H9 (cell line): ENCODE measurements around the gene ERVK3-1. TPM values are rescaled to one million over a fixed set of nuclear protein-coding genes. Genes with fewer than 3 reads are reported as not detected.

Source experiments
- DNase-seq: peaks from one replicate; pipeline ENCODE4 v3.0.0-alpha.2; 2017
- H2AFZ ChIP-seq: one replicate; pipeline ENCODE4 v1.6.1; 2013; ENCODE audit warnings: mild to moderate bottlenecking, low read length, control low read depth, moderate library complexity
- H2AK5ac ChIP-seq: 2 replicates; pipeline ENCODE4 v1.6.1; 2013; ENCODE audit warnings: low read length, control low read depth, mixed read lengths; ENCODE audit not compliant: insufficient read length
- H2BK120ac ChIP-seq: one replicate; pipeline ENCODE4 v1.6.1; 2013; ENCODE audit warnings: low read depth, mild to moderate bottlenecking, low read length, control low read depth, inconsistent platforms; ENCODE audit not compliant: poor library complexity, severe bottlenecking
- H2BK12ac ChIP-seq: 2 replicates; pipeline ENCODE4 v1.6.1; 2013; ENCODE audit warnings: low read length, control low read depth, mixed read lengths, low read depth; ENCODE audit not compliant: insufficient read length
- H2BK15ac ChIP-seq: 2 replicates; pipeline ENCODE4 v1.6.1; 2013; ENCODE audit warnings: low read depth, low read length, control low read depth
- H2BK20ac ChIP-seq: one replicate; pipeline ENCODE4 v1.6.1; 2013; ENCODE audit warnings: low read depth, mild to moderate bottlenecking, low read length, control low read depth, inconsistent platforms; ENCODE audit not compliant: poor library complexity, severe bottlenecking
- H2BK5ac ChIP-seq: 2 replicates; pipeline ENCODE4 v1.6.1; 2013; ENCODE audit warnings: low read length, control low read depth, mixed read lengths; ENCODE audit not compliant: insufficient read length
- H3K14ac ChIP-seq: 2 replicates; pipeline ENCODE4 v1.6.1; 2013; ENCODE audit warnings: low read length, control low read depth; ENCODE audit not compliant: insufficient read depth
- H3K18ac ChIP-seq: 2 replicates; pipeline ENCODE4 v1.6.1; 2013; ENCODE audit warnings: low read depth, mild to moderate bottlenecking, mixed read lengths, low read length, control low read depth; ENCODE audit not compliant: insufficient read length
- H3K23ac ChIP-seq: 2 replicates; pipeline ENCODE4 v1.6.1; 2013; ENCODE audit warnings: low read length, control low read depth, mixed read lengths, low read depth; ENCODE audit not compliant: insufficient read length
- H3K23me2 ChIP-seq: 2 replicates; pipeline ENCODE4 v1.6.1; 2013; ENCODE audit warnings: low read depth, mild to moderate bottlenecking, mixed read lengths, low read length, control low read depth; ENCODE audit not compliant: insufficient read length, poor library complexity, severe bottlenecking
- H3K27ac ChIP-seq: 2 replicates; pipeline ENCODE4 v1.5.1; 2013; ENCODE audit warnings: low read length, control low read depth, mixed read lengths, low read depth; ENCODE audit not compliant: insufficient read length
- H3K27me3 ChIP-seq: 2 replicates; pipeline ENCODE4 v1.6.1; 2013; ENCODE audit warnings: low read length, control low read depth, inconsistent platforms; ENCODE audit not compliant: insufficient read depth
- H3K4ac ChIP-seq: 2 replicates; pipeline ENCODE4 v1.6.1; 2013; ENCODE audit warnings: low read depth, mild to moderate bottlenecking, control low read depth, inconsistent platforms, low read length, moderate library complexity
- H3K4me1 ChIP-seq: 2 replicates; pipeline ENCODE4 v1.6.1; 2013; ENCODE audit warnings: low read length, control low read depth, inconsistent platforms; ENCODE audit not compliant: insufficient read depth
- H3K4me2 ChIP-seq: 2 replicates; pipeline ENCODE4 v1.6.1; 2013; ENCODE audit warnings: low read length, control low read depth, mixed read lengths; ENCODE audit not compliant: insufficient read length, insufficient read depth
- H3K56ac ChIP-seq: 2 replicates; pipeline ENCODE4 v1.6.1; 2013; ENCODE audit warnings: low read depth, mild to moderate bottlenecking, mixed read lengths, low read length, control low read depth; ENCODE audit not compliant: insufficient read length
- H3K79me1 ChIP-seq: 2 replicates; pipeline ENCODE4 v1.6.1; 2013; ENCODE audit warnings: low read depth, mild to moderate bottlenecking, moderate library complexity, low read length, control low read depth, inconsistent platforms; ENCODE audit not compliant: insufficient read depth, poor library complexity, severe bottlenecking
- H3K79me2 ChIP-seq: 2 replicates; pipeline ENCODE4 v1.6.1; 2013; ENCODE audit warnings: low read length, control low read depth, inconsistent platforms; ENCODE audit not compliant: insufficient read depth
- H3K9ac ChIP-seq: 2 replicates; pipeline ENCODE4 v1.6.1; 2013; ENCODE audit warnings: low read length, control low read depth, mixed read lengths; ENCODE audit not compliant: insufficient read length; ENCODE audit errors: extremely low read depth
- H3K9me3 ChIP-seq: one replicate; pipeline ENCODE4 v1.6.1; 2013; ENCODE audit warnings: low read depth, low read length, inconsistent platforms; ENCODE audit not compliant: control insufficient read depth
- H3T11ph ChIP-seq: one replicate; pipeline ENCODE4 v1.6.1; 2013; ENCODE audit warnings: mild to moderate bottlenecking, low read length, control low read depth, inconsistent platforms
- H4K20me1 ChIP-seq: one replicate; pipeline ENCODE4 v1.6.1; 2013; ENCODE audit not compliant: control insufficient read depth, insufficient read length, insufficient read depth
- H4K5ac ChIP-seq: 2 replicates; pipeline ENCODE4 v1.6.1; 2013; ENCODE audit warnings: low read depth, mild to moderate bottlenecking, mixed read lengths, low read length, control low read depth; ENCODE audit not compliant: insufficient read length
- H4K8ac ChIP-seq: replicated peaks from 2 replicates; pipeline ENCODE4 v1.6.1; 2013; ENCODE audit warnings: low read length, control low read depth, mixed read lengths, low read depth; ENCODE audit not compliant: insufficient read length
- H4K91ac ChIP-seq: 2 replicates; pipeline ENCODE4 v1.6.1; 2013; ENCODE audit warnings: low read depth, mild to moderate bottlenecking, moderate library complexity, mixed read lengths, low read length, control low read depth; ENCODE audit not compliant: insufficient read length
- H3K27ac Mint-ChIP-seq, 3 experiments: 2 replicates in 2 of 3; 3 replicates in 1 of 3; pipeline ENCODE4 v1.8.0; 2020 to 2021; ENCODE audit warnings: mixed read lengths in 3 of 3, mild to moderate bottlenecking in 1 of 3, moderate library complexity in 1 of 3
- H3K27me3 Mint-ChIP-seq: 2 replicates; pipeline ENCODE4 v1.8.0; 2021; ENCODE audit warnings: low read depth, mild to moderate bottlenecking, moderate library complexity, mixed read lengths
- H3K36me3 Mint-ChIP-seq, 3 experiments: 2 replicates in 2 of 3; 3 replicates in 1 of 3; pipeline ENCODE4 v1.8.0; 2020 to 2021; ENCODE audit warnings: low read depth in 3 of 3, mixed read lengths in 3 of 3; ENCODE audit not compliant: insufficient read depth in 1 of 3
- H3K4me1 Mint-ChIP-seq, 2 experiments: 2 replicates each; pipeline ENCODE4 v1.8.0; 2020; ENCODE audit warnings: mixed read lengths in 2 of 2
- H3K4me3 Mint-ChIP-seq, 2 experiments: 2 replicates in 1 of 2; 3 replicates in 1 of 2; pipeline ENCODE4 v1.8.0; 2020 to 2021; ENCODE audit warnings: mild to moderate bottlenecking in 2 of 2, mixed read lengths in 2 of 2, moderate library complexity in 1 of 2
- H3K9me3 Mint-ChIP-seq, 2 experiments: 2 replicates in 1 of 2; 3 replicates in 1 of 2; pipeline ENCODE4 v1.8.0; 2020; ENCODE audit warnings: mild to moderate bottlenecking in 2 of 2, mixed read lengths in 2 of 2, moderate library complexity in 1 of 2
- WGBS: extraction: QIAGEN DNeasy Blood & Tissue Kit; methylation state at CpG from one replicate; pipeline ENCODE4 v1.1.7; 2013; ENCODE audit warnings: missing lambda C conversion rate, low lambda C conversion rate, mixed read lengths; ENCODE audit not compliant: insufficient read length; ENCODE audit errors: extremely low coverage; 5-methylcytosine and 5-hydroxymethylcytosine counted together
- total RNA-seq: library from RNA; stranded (reverse); gene quantifications from 2 replicates; pipeline ENCODE4 v1.2.1, GENCODE V29; 2021
- TF ChIP-seq, protein P1 (sequence below): fragments of 200-600 bp; sonication (generic); conservative IDR thresholded peaks from 3 replicates; pipeline ENCODE4 v1.8.0; 2021; ENCODE audit warnings: antibody characterized with exemption, mild to moderate bottlenecking

Gene ERVK3-1
- total RNA-seq, 1 experiment from 2014 or later = 43.7 TPM

DNA sequence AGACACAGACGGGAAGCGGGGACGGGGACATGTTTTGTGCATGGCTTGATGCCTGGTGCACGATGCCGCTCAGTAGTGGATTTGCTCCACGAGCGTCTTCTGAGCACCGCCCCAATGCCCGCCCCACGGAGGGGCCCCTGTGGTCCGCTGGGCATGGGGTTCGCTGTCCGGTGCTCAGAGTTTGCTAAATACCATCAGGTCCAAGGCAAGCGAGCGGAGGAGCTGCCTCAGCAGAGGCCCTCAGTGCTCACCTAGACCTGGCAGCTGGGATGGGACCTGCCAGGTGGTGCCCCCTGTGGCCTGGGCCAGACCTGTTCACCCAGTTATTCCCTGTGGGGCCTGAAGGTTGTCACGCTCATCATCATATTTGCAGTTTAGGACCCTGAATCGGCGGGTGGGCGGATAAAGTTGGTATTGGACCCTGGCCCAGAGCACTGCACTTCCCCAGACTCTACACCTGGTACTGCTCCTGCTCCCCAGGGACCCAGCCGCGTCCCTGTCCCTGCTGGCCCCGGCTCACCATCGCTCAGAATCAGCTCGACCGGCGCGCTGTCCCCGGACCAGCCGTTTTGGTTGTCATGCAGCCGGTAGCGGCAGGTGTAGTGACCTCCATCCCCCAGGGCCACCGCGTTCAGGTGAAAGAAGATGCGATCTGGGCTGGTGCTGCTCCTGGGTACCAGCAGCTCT lies 45.8 kb downstream of the ERVK3-1 start:
- Histone ChIP-seq H3K14ac (no peak overlapping the region), H2BK5ac (no peak overlapping the region), H3K27ac (no peak overlapping the region), H3K9me3 (no peaks in the 10 kb centered on the region), H3T11ph (no peak overlapping the region), H2AFZ (no peak overlapping the region), H2BK15ac (no peak overlapping the region), H2AK5ac (no peak overlapping the region), H3K4me2 (no peak overlapping the region), H4K20me1 (no peaks in the 10 kb centered on the region), H2BK20ac (no peak overlapping the region), H4K91ac (no peak overlapping the region), H3K79me2 (no peaks in the 10 kb centered on the region), H2BK120ac (no peak overlapping the region), H3K56ac (no peak overlapping the region), H3K27me3 (no peaks in the 10 kb centered on the region), H4K8ac (no peak overlapping the region), H3K4ac (no peak overlapping the region), H3K9ac (no peak overlapping the region), H3K4me1 (no peaks in the 10 kb centered on the region), H4K5ac (no peak overlapping the region), H3K23me2 (peaks cover 6% of the 10 kb centered on the region), H3K23ac (no peak overlapping the region), H3K18ac (no peak overlapping the region), H3K79me1 (no peaks in the 10 kb centered on the region), H2BK12ac (no peak overlapping the region)
- no peak overlapping the region for H3K4me3 Mint-ChIP-seq
- WGBS = no CpG with 5 or more reads among the region's 34 CpGs
- H3K4me1 Mint-ChIP-seq = peaks cover 0 to 6% of the 10 kb centered on the region in 2 experiments; a peak in 2 of 4 replicates
- TF ChIP-seq, protein P1, sequence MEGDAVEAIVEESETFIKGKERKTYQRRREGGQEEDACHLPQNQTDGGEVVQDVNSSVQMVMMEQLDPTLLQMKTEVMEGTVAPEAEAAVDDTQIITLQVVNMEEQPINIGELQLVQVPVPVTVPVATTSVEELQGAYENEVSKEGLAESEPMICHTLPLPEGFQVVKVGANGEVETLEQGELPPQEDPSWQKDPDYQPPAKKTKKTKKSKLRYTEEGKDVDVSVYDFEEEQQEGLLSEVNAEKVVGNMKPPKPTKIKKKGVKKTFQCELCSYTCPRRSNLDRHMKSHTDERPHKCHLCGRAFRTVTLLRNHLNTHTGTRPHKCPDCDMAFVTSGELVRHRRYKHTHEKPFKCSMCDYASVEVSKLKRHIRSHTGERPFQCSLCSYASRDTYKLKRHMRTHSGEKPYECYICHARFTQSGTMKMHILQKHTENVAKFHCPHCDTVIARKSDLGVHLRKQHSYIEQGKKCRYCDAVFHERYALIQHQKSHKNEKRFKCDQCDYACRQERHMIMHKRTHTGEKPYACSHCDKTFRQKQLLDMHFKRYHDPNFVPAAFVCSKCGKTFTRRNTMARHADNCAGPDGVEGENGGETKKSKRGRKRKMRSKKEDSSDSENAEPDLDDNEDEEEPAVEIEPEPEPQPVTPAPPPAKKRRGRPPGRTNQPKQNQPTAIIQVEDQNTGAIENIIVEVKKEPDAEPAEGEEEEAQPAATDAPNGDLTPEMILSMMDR = no peak
- DNase-seq = no peak
- H3K36me3 Mint-ChIP-seq = peaks cover 0 to 4% (median 2%) of the 10 kb centered on the region in 3 experiments; a peak in 4 of 7 replicates
- no peak overlapping the region for H3K27ac Mint-ChIP-seq
- H3K9me3 Mint-ChIP-seq = no peaks in the 10 kb centered on the region
- H3K27me3 Mint-ChIP-seq = peaks cover 6% of the 10 kb centered on the region
